ENCODE measurements around the gene SLC1A5. TPM values are rescaled to one million over a fixed set of nuclear protein-coding genes. Genes with fewer than 3 reads are reported as not detected.

The SLC1A5 gene
- total RNA-seq: 155 and 199 TPM in 2 replicates

DNA sequence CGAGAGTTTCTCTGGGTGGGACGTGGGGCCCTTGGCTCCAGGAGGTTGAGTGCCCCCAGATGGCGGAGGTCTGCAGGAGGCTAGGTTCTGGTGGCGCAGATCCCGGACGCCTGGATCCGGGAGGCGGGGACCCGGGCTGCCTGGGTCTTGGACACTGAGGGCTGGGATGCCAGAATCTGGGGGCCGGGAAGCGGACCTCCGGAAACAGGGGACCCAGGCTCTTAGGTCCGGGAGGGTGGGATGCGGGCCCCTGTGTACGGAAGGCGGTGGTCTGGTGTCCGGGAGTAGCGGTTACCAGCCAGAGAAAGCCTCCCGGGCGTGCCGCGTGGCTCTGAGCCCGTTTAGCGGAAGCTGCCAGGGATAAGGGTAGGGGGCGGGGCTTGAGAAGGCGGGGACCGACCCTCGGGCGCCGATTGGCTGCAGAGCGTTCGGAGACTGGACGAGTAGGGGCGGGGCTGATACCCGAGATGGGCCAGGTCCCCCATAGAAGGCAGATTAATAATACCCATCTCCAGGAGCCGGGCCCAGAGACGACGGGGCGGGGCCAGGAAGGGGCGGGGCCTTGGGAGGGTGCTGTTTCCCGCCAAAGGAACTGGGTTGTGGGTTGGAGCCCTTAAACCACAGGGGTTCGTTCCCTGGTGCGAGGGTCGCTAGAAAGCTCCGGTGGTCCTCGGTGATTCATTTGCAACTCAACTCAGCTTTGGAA is at the start of gene SLC1A5:
Gene SLC1A5 (minus strand): TSS at position 333 of the 706 bp plus-strand sequence. CDS start 629 bp downstream, outside the sequence.

DNA sequence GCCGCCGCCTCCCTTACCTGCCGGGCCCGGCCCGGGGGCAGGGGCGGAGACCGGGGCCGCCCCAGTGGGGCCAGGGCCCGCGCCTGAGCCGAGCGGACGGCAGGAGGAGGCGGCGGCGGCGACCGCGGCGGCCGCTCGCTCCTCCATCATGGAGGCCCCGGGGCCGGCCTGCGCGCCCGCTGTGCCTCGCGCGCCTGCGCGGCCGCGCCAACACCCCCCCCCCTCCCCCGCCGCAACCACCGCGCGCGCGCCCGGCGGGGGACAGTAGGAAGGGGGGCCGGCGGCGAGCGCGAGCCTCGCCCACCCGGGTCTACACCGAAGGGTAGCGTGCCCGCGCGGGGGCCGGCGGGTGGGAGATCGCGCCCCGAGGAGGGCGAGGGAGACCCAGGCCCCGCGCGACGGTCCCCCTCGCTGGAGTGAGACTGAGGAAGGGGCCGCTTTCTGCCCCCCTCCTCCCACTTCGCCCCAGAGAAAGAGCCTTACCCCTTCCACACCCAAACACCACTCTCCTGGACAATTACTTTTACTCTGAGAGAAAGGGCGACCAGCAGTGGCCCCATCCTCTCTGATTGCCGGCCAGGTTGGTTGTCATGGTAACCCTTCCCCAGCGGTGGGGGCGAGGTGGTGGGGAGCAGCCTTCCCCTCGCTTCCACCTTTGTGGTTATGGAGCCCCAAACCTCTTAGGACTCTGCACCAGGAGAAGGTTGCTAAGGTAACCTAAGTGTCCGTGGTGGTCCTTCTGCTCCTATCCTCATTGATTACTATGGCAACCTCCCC is 41.9 kb downstream of the SLC1A5 start, which contains the start of gene STRN4:
Gene STRN4 (minus strand): TSS at position 170 of the 777 bp plus-strand sequence. CDS start 20 bp downstream, at position 150.

DNA sequence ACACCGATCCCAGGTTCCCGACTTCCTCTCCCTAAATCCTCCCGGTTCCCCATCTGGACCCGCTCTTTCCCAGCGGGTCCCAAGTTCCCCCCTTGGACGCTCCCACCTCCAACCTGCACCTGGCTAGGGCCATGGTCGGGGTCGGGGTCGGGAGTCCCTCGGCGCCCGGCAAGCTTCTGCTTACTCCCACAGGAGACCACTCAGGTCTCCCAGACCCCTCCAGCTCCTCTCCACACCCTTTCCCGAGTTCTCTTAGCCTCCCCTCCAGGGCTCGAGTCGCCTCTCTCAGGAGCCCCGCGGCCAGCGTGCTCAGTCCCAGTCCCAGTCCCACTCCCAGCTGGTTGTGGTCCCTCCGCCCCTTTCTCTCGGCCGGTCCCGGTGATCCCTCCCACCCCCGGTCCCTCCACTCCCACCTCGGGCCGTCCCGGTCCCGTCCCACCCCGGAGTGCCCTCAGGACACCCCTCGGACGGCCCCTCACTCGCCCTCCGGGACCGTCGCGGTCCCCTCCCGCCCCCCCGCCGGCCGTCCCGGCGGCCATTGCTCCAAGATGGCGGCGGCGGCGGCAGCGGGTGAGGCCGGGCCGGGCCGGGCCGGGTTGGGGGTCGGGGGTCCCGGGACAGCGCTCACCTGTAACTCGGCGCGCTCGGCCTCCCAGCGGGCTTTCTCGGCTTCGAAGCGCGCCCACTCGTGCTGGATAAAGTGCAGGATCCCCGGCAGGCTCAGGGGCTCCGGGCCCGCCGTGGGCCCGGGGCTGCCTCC is 42.7 kb downstream of the SLC1A5 start, which contains the start of gene FKRP:
Gene FKRP (plus strand): TSS at position 537 of the 760 bp plus-strand sequence. CDS start 9,394 bp downstream, outside the sequence.

Other genes with a start within 250 kb of the SLC1A5 start
- 294 and 303 TPM in 2 replicates for gene CALM3, start 187.3 kb downstream of the SLC1A5 start, total RNA-seq
- gene PTGIR, start 163.5 kb downstream of the SLC1A5 start, total RNA-seq: 0.05 and 0.21 TPM in 2 replicates
- gene GNG8, start 152.4 kb downstream of the SLC1A5 start, total RNA-seq: not detected in 2 replicates
- gene DACT3, start 127.4 kb downstream of the SLC1A5 start, total RNA-seq: not detected in 2 replicates
- 27.9 and 39.0 TPM in 2 replicates for gene PRKD2, start 71.5 kb downstream of the SLC1A5 start, total RNA-seq
- 9.0 and 12.6 TPM in 2 replicates for gene FKRP, start 42.5 kb downstream of the SLC1A5 start, total RNA-seq
- gene STRN4, start 42.1 kb downstream of the SLC1A5 start, total RNA-seq: 65.4 and 88.2 TPM in 2 replicates
- gene AP2S1, start 62.3 kb upstream of the SLC1A5 start, total RNA-seq: 331 and 340 TPM in 2 replicates
- 21.7 and 28.5 TPM in 2 replicates for gene ARHGAP35, start 72.4 kb upstream of the SLC1A5 start, total RNA-seq
- gene NPAS1, start 231.2 kb upstream of the SLC1A5 start, total RNA-seq: 0.51 and 1.7 TPM in 2 replicates